ENCODE results near the gene RDH13. TPM values are rescaled to one million over a fixed set of nuclear protein-coding genes. Genes with fewer than 3 reads are reported as not detected.
"Not testable (repeated sequence)": the region's sequence is repeated elsewhere in the genome, so short reads cannot be mapped to it uniquely, and the experiment has no call there.

RDH13 gene
- total RNA-seq, 1 donor from 2014 or later, result 43.4 TPM

- no peak for DNase-seq (ENCODE audit: low spot score)
- intact Hi-C loops (cut with DNase I), result no loop called here
These were observed 9.2 kb downstream of the RDH13 start for GRCh38 chr19:55053735-55054134.

- DNase-seq (ENCODE audit: low spot score), result no peak
- intact Hi-C loops (cut with DNase I), result no loop called here
These were observed 12.0 kb downstream of the RDH13 start for GRCh38 chr19:55050749-55051532.

GRCh38 chr19:55048446-55048845 is 14.5 kb downstream of the RDH13 start:
- no peak for DNase-seq (ENCODE audit: low spot score)
- intact Hi-C loops (cut with DNase I), result no loop called here

GRCh38 chr19:55047951-55048350 is 15.0 kb downstream of the RDH13 start:
- DNase-seq (ENCODE audit: low spot score), result no peak
- intact Hi-C loops (cut with DNase I), result no loop called here

- intact Hi-C loops (cut with DNase I), result no loop called here
These were observed 15.8 kb downstream of the RDH13 start for GRCh38 chr19:55046975-55047622.

GRCh38 chr19:55044771-55045716 is 17.9 kb downstream of the RDH13 start:
- intact Hi-C loops (cut with DNase I), result no loop called here
- no peak for DNase-seq (ENCODE audit: low spot score)

More at GRCh38 chr19:55046975-55047622, 15.8 kb downstream of the RDH13 start:
- no peak for DNase-seq (ENCODE audit: low spot score)

- DNase-seq (ENCODE audit: low spot score), result no peak
- intact Hi-C loops (cut with DNase I), result no loop called here
These were observed 18.7 kb downstream of the RDH13 start for GRCh38 chr19:55044286-55044685.

GRCh38 chr19:55042688-55043087 is 20.3 kb downstream of the RDH13 start:
- intact Hi-C loops (cut with DNase I), result no loop called here
- DNase-seq (ENCODE audit: low spot score), result no peak

GRCh38 chr19:55042344-55042678 is 20.6 kb downstream of the RDH13 start:
- intact Hi-C loops (cut with DNase I), result no loop called here
- DNase-seq (ENCODE audit: low spot score), result no peak

GRCh38 chr19:55041627-55042343 is 21.2 kb downstream of the RDH13 start:
- intact Hi-C loops (cut with DNase I), result no loop called here
- DNase-seq (ENCODE audit: low spot score), result no peak

GRCh38 chr19:55041244-55041626 is 21.7 kb downstream of the RDH13 start:
- intact Hi-C loops (cut with DNase I), result no loop called here
- no peak for DNase-seq (ENCODE audit: low spot score)

GRCh38 chr19:55040654-55041053 is 22.3 kb downstream of the RDH13 start:
- intact Hi-C loops (cut with DNase I); DNase-seq (ENCODE audit: low spot score): not testable (repeated sequence)

GRCh38 chr19:55037603-55038002 is 25.3 kb downstream of the RDH13 start:
- DNase-seq (ENCODE audit: low spot score); intact Hi-C loops (cut with DNase I): not testable (repeated sequence)

- no peak for DNase-seq (ENCODE audit: low spot score)
- intact Hi-C loops (cut with DNase I), result no loop called here
These were observed 26.9 kb downstream of the RDH13 start for GRCh38 chr19:55036058-55036457.

- no peak for DNase-seq (ENCODE audit: low spot score)
- intact Hi-C loops (cut with DNase I), result no loop called here
These were observed 28.2 kb downstream of the RDH13 start for GRCh38 chr19:55034751-55035150.

GRCh38 chr19:55032976-55033643 is 29.8 kb downstream of the RDH13 start:
- intact Hi-C loops (cut with DNase I), result not testable (repeated sequence)

GRCh38 chr19:55032170-55032800 is 30.7 kb downstream of the RDH13 start:
- intact Hi-C loops (cut with DNase I), result no loop called here

More at GRCh38 chr19:55032976-55033643, 29.8 kb downstream of the RDH13 start:
- DNase-seq (ENCODE audit: low spot score), result not testable (repeated sequence)

GRCh38 chr19:55031178-55031577 is 31.8 kb downstream of the RDH13 start:
- peak; percentile 27 for DNase-seq (ENCODE audit: low spot score)
- intact Hi-C loops (cut with DNase I), result no loop called here

More at GRCh38 chr19:55032170-55032800, 30.7 kb downstream of the RDH13 start:
- DNase-seq (ENCODE audit: low spot score), result peak; percentile 47

All from cardiac septum (tissue), 1 donor.